Measurements from ENCODE around the gene PDAP1.

The PDAP1 gene

GRCh38 chr7:99424932-99425730 is 16.7 kb upstream of the PDAP1 start:
- DNase-seq: no peak

- no peak for DNase-seq
These were observed 14.2 kb upstream of the PDAP1 start for GRCh38 chr7:99422625-99423024.

GRCh38 chr7:99422186-99422585 is 13.8 kb upstream of the PDAP1 start:
- DNase-seq: no peak

- no peak for DNase-seq
These were observed 12.6 kb upstream of the PDAP1 start for GRCh38 chr7:99420986-99421385.

GRCh38 chr7:99420213-99420612 is 11.8 kb upstream of the PDAP1 start:
- no peak for DNase-seq

GRCh38 chr7:99419323-99420021 is 11.1 kb upstream of the PDAP1 start:
- DNase-seq: no peak

- DNase-seq: no peak
These were observed 9.9 kb upstream of the PDAP1 start for GRCh38 chr7:99418260-99418659.

GRCh38 chr7:99415513-99416127 is 7.2 kb upstream of the PDAP1 start:
- peak; percentile 66 for DNase-seq

GRCh38 chr7:99410635-99411034 is 2.2 kb upstream of the PDAP1 start:
- DNase-seq: no peak

- DNase-seq: peak; percentile 50
These were observed 1.4 kb upstream of the PDAP1 start for GRCh38 chr7:99409806-99410205.

GRCh38 chr7:99409192-99409572 is 785 bp upstream of the PDAP1 start:
- peak; percentile 71 for DNase-seq

GRCh38 chr7:99407872-99408378 is 472 bp downstream of the PDAP1 start:
- peak; percentile 71 for DNase-seq

GRCh38 chr7:99406557-99406956 is 1.8 kb downstream of the PDAP1 start:
- DNase-seq: no peak

- DNase-seq: no peak
These were observed 3.4 kb downstream of the PDAP1 start for GRCh38 chr7:99404977-99405320.

- no peak for DNase-seq
These were observed 4.0 kb downstream of the PDAP1 start for GRCh38 chr7:99404235-99404976.

- DNase-seq: no peak
These were observed 4.6 kb downstream of the PDAP1 start for GRCh38 chr7:99403764-99404163.

GRCh38 chr7:99402854-99403253 is 5.5 kb downstream of the PDAP1 start:
- no peak for DNase-seq

- no peak for DNase-seq
These were observed 8.8 kb downstream of the PDAP1 start for GRCh38 chr7:99399597-99399996.

GRCh38 chr7:99398891-99399445 is 9.4 kb downstream of the PDAP1 start:
- no peak for DNase-seq

- no peak for DNase-seq
These were observed 11.0 kb downstream of the PDAP1 start for GRCh38 chr7:99397297-99397983.

- DNase-seq: no peak
These were observed 11.7 kb downstream of the PDAP1 start for GRCh38 chr7:99396418-99397296.

Measured in OCI-M1 (cell line).